ENCODE data around the gene NDUFV1.
"Not testable (repeated sequence)": the region's sequence is repeated elsewhere in the genome, so short reads cannot be mapped to it uniquely, and the experiment has no call there.

Gene NDUFV1

GRCh38 chr11:67612751-67613150, 6.0 kb downstream of the NDUFV1 start:
- DNase-seq, result no peak

- DNase-seq, result no peak
These were observed 6.7 kb downstream of the NDUFV1 start for GRCh38 chr11:67613313-67613959.

GRCh38 chr11:67613960-67614715, 7.4 kb downstream of the NDUFV1 start:
- peak; percentile 33 for DNase-seq

DNA sequence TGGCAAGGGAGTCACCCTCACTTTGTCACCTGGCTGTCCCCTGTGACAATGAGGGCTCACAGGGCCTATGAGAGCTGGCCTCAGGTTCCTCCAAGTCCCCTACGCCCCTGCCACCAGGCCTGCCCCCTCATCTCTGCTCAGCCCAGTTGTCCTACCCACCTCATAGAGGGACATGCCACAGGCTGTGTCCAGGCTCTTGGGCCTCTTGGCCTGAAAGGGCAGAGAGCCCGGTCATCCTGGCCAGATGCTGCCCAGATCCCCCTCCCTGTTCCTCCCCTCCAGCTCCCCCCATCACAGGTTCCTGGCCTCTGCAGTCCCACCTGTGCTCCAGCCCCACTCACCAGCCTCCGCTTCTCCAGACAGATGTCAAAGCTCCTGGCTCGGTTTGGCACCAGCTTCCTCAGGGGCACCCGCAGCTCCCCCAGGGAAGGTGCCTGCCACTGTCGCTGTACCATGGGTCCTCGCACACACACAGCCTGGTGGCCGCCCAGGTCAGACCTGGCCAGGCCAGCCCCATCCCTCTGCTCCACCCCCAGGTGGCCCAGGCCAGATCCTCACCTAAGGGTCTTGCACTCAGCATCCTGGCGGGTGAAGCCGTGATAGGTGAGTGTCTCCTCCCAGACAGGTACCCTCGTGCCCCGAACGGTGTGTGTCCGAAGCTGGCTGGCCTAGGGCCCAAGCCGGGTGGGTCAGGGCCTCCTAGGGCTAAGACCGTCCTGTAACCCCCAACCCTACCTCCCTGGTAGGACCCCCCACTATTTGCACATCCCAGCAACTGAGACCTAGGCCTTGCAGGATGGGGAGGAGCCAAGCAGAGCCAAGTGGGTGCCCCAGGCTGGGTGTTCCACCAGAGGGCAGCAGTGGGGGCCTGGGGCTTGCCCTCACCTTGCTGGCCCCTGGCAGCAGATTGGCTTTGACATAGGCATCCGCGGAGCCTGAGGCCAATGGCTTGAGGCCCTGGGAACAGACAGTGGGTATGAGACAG, 8.3 kb downstream of the NDUFV1 start:
- DNase-seq, result peak; percentile 26

- no peak for DNase-seq
These were observed 9.1 kb downstream of the NDUFV1 start for GRCh38 chr11:67615728-67616430.

- no peak for DNase-seq
These were observed 9.9 kb downstream of the NDUFV1 start for GRCh38 chr11:67616431-67617242.

DNA sequence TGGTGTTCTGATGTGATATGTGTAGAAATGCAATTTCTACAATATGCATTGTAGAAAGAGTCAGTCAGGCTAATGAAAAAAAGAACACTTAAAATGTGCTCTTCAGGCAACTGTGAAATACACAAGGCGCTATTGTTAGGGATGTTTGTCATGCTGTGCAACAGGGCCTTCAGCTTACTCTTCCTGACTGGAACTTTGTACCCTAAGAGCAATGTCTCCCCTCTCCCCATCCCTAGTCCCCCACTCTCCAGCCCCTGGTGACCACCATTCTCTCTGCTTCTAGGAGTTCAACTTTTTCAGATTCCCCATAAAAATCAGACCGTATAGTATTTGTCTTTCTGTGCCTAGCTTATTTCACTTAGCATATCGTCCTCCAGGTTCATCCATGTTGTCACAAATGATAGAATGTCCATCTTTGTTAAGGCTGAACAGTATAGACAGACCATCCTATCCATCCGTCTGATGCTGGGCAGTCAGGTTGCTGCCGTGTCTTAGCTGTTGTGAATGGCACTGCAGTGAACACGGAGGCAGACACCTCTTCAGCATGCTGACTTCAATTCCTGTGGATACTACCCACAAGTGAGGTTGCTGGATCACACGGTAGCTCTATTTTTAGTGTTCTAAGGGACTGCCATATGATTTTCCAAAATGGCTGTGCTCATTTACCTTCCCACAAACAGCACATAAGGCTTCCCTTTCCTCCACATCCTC, 10.7 kb downstream of the NDUFV1 start:
- DNase-seq, result no peak

DNA sequence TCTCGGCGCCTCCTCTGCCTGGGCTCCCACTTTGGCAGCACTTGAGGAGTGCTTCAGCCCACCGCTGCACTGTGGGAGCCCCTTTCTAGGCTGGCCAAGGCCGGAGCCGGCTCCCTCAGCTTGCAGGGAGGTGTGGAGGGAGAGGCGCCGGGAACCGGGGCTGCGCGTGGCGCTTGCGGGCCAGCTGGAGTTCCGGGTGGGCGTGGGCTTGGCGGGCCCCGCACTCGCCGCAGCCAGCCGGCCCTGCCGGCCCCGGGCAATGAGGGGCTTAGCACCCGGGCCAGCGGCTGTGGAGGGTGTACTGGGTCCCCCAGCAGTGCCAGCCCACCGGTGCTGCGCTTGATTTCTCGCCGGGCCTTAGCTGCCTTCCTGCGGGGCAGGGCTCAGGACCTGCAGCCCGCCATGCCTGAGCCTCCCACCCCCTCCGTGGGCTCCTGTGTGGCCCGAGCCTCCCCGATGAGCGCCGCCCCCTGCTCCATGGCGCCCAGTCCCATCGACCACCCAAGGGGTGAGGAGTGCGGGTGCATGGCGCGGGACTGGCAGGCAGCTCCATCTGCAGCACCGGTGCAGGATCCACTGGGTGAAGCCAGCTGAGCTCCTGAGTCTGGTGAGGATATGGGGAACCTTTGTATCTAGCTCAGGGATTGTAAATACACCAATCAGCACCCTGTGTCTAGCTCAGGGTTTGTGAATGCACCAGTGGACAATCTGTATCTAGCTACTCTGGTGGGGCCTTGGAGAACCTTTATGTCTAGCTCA, 12.3 kb downstream of the NDUFV1 start:
- DNase-seq, result not testable (repeated sequence)

DNA sequence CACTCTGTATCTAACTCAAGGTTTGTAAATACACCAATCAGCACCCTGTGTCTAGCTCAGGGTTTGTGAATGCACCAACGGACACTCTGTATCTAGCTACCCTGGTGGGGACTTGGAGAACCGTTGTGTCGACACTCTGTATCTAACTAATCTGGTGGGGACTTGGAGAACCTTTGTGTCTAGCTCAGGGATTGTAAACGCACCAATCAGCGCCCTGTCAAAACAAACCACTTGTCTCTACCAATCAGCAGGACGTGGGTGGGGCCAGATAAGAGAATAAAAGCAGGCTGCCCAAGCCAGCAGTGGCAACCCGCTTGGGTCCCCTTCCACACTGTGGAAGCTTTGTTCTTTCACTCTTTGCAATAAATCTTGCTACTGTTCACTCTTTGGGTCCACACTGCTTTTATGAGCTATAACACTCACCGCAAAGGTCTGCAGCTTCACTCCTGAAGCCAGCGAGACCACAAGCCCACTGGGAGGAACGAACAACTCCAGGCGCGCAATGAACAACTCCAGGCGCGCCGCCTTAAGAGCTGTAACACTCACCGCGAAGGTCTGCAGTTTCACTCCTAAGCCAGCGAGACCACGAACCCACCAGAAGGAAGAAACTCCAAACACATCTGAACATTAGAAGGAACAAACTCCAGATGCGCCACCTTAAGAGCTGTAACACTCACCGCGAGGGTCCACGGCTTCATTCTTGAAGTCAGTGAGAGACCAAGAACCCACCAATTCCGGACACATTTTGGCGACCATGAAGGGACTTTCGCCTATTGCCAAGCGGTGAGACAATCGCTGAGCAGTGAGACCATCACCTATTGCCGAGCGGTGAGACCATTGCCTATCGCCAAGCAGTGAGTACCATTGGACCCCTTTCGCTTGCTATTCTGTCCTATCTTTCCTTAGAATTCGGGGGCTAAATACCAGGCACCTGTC, 13.2 kb downstream of the NDUFV1 start:
- DNase-seq, result not testable (repeated sequence)

DNA sequence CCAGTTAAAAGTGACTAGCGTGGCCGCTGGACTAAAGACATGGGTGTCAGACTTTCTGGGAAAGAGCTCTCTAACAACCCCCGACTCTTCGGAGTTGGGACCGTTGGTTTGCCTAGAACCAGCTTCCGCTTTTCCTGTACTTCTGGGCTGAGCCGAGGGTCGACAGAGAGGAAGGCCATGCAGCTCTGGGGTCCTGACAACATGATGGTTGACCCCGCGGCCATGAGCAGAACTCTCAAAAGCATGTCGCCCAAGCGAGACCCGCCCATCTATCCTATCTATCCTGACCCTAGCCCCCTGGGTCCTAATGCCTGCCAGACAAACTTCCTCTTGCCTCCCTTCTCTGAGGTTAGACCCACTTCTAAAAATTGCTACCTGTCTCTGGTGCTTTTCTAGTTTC, 13.9 kb downstream of the NDUFV1 start:
- not testable (repeated sequence) for DNase-seq

- DNase-seq, result not testable (repeated sequence)
These were observed 15.2 kb downstream of the NDUFV1 start for GRCh38 chr11:67621928-67622327.

- DNase-seq, result not testable (repeated sequence)
These were observed 16.2 kb downstream of the NDUFV1 start for GRCh38 chr11:67622905-67623304.

DNA sequence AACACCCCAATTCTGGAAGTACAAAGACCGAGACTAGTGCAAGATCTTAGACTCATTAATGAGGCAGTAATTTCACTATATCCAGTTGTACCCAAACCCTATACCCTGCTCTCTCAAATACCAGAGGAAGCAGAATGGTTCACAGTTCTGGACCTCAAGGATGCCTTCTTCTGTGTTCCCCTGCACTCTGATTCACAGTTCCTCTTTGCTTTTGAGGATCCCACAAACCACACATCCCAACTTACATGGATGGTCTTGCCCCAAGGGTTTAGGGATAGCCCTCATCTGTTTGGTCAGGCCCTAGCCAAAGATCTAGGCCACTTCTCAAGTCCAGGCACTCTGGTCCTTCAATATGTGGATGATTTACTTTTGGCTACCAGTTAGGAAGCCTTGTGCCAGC, 17.1 kb downstream of the NDUFV1 start:
- not testable (repeated sequence) for DNase-seq

- not testable (repeated sequence) for DNase-seq
These were observed 19.5 kb downstream of the NDUFV1 start for GRCh38 chr11:67626131-67626833.

GRCh38 chr11:67626970-67627369, 20.2 kb downstream of the NDUFV1 start:
- DNase-seq, result no peak

GRCh38 chr11:67627441-67627811, 20.7 kb downstream of the NDUFV1 start:
- DNase-seq, result no peak

GRCh38 chr11:67627812-67628624, 21.3 kb downstream of the NDUFV1 start:
- no peak for DNase-seq

Data from NCI-H146 (cell line).